Hair follicle dermal papilla cell (primary cell): ENCODE results near the gene HIC2. TPM values are rescaled to one million over a fixed set of nuclear protein-coding genes. Genes with fewer than 3 reads are reported as not detected.

Experiments used
- small RNA-seq: library from RNA; depleted of rRNA; stranded (forward); fragments of <200 nt; gene quantifications from one replicate; pipeline ENCODE3, GENCODE V24; 2012
- total RNA-seq: library from RNA; depleted of rRNA; stranded (reverse); fragments of >200 nt; gene quantifications from 2 replicates; pipeline ENCODE4 v1.2.3, GENCODE V29; 2012

HIC2 gene, protein sequence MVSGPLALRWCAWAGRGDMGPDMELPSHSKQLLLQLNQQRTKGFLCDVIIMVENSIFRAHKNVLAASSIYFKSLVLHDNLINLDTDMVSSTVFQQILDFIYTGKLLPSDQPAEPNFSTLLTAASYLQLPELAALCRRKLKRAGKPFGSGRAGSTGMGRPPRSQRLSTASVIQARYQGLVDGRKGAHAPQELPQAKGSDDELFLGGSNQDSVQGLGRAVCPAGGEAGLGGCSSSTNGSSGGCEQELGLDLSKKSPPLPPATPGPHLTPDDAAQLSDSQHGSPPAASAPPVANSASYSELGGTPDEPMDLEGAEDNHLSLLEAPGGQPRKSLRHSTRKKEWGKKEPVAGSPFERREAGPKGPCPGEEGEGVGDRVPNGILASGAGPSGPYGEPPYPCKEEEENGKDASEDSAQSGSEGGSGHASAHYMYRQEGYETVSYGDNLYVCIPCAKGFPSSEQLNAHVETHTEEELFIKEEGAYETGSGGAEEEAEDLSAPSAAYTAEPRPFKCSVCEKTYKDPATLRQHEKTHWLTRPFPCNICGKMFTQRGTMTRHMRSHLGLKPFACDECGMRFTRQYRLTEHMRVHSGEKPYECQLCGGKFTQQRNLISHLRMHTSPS
- total RNA-seq = 6.2 and 6.7 TPM in 2 replicates

DNA sequence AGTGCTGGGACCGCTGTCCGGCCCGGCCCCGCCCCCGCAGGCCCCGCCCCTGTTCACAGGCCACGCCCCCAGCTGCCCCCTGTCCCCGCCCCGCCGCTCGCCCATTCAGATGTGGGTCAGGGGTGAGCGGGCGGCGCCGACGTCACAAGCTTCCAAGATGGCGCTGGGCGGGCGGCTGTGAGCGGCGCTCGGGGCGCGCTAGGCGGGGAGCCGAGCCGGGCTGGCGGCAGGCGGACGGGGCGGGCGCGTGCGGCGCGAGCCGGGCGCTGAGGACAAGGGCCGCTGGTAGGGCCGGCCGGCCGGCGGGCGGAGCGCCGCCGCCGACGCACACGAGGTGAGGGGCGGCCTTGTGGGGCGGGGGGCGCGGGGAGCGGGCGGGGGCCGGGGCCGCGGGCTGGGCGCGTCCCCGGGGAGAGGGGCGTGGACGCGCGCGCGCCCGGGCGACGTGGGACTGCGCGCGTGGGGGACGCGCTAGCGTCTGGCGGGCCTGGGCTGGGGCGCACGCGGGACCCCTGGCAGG lies at the start of gene HIC2:
Gene HIC2 (plus strand): TSS at position 145 of the 520 bp plus-strand sequence. CDS start 25,461 bp downstream, outside the sequence.

DNA sequence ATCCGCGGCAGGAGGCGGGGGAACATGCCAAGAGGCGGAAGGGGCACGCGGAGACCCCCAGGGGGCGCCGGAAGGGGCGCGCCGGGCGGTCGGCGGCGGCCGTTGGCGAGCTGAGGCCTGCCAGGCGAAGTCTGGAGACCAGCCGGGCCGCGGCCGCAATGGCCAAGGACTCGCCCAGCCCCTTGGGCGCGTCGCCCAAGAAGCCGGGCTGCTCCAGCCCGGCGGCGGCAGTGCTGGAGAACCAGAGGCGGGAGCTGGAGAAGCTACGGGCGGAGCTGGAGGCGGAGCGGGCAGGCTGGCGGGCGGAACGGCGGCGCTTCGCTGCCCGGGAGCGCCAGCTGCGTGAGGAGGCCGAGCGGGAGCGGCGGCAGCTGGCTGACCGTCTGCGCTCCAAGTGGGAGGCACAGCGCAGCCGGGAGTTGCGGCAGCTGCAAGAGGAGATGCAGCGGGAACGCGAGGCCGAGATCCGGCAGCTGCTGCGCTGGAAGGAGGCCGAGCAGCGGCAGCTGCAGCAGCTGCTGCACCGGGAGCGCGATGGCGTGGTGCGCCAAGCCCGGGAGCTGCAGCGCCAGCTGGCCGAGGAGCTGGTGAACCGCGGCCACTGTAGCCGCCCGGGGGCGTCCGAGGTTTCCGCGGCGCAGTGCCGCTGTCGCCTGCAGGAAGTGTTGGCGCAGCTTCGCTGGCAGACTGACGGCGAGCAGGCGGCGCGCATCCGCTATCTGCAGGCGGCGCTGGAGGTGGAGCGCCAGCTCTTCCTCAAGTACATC lies 33.3 kb upstream of the HIC2 start, which contains the start of gene RIMBP3B:
Gene RIMBP3B (plus strand): TSS at position 51 of the 767 bp plus-strand sequence. CDS start 108 bp downstream, at position 159.

DNA sequence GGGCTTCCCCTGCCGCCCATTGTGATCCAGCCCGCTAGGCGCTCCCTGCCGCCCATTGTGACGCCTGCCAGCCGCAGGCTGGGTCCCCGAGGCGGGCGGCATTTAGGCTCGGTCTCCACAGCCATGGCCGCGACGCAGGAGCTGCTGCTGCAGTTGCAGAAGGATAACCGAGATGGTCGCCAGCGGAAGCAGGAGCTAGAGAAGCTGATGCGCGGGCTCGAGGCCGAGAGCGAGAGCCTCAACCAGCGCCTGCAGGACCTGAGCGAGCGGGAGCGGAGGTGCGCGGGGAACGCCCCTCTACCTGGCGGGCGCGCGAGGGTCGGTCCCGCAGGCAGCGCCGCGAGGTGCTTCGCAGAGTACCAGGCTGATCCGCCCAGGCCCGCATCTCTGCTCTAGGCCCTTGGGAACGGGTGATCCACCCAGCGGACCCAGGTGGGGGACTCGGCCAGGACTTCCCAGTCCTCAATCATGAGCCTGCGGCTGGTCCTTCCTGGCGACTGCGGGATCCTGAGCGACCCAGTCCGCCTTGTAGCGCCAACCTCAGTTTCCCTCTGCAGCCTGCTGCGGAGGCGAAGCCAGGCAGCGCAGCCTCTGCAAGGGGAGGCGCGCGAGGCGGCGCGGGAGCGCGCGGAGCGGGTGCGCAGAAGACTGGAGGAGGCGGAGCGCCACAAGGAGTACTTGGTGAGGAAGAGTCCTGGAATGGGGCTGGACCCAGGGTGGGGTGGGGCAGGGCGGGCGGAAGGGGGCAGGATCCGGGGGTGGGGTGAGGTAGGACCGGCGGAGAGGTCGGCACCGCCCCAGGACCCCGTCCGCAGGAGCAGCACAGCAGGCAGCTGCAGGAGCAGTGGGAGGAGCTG lies 50.4 kb downstream of the HIC2 start, which contains the start of gene TMEM191C:
Gene TMEM191C (plus strand): TSS at position 51 of the 857 bp plus-strand sequence. CDS start 73 bp downstream, at position 124.

Small RNAs within 50 kb of the gene (small RNA-seq; reads per million reads assigned to genes)
- gene RF00492 = not detected
- not detected for gene RN7SKP63

Other genes with a start within 250 kb of the HIC2 start
- 0.16 and 0.24 TPM in 2 replicates for gene RIMBP3B, start 33.6 kb upstream of the HIC2 start, total RNA-seq
- gene TMEM191C, start 50.0 kb downstream of the HIC2 start, total RNA-seq = 0.65 and 0.85 TPM in 2 replicates
- 0.12 and 0.32 TPM in 2 replicates for gene RIMBP3C, start 134.1 kb downstream of the HIC2 start, total RNA-seq
- gene UBE2L3, start 150.3 kb downstream of the HIC2 start, total RNA-seq = 35.5 and 39.6 TPM in 2 replicates
- gene YDJC, start 212.7 kb downstream of the HIC2 start, total RNA-seq = 21.0 and 21.4 TPM in 2 replicates
- 0.61 and 0.65 TPM in 2 replicates for gene CCDC116, start 215.4 kb downstream of the HIC2 start, total RNA-seq
- gene SDF2L1, start 224.9 kb downstream of the HIC2 start, total RNA-seq = 16.4 and 18.6 TPM in 2 replicates
- gene PPIL2, start 248.6 kb downstream of the HIC2 start, total RNA-seq = 34.2 and 34.7 TPM in 2 replicates